HG02885 (cell line): Measurements from ENCODE around the gene TIA1.
"Not testable (repeated sequence)": the region's sequence is repeated elsewhere in the genome, so short reads cannot be mapped to it uniquely, and the experiment has no call there.

Experiments
- ATAC-seq: cut with Tn5 transposase; IDR thresholded peaks from one replicate; pipeline ENCODE4 v1.9.1; 2021; ENCODE audit warnings: mild to moderate bottlenecking; ENCODE audit not compliant: unreplicated experiment, poor library complexity

Gene TIA1

DNA sequence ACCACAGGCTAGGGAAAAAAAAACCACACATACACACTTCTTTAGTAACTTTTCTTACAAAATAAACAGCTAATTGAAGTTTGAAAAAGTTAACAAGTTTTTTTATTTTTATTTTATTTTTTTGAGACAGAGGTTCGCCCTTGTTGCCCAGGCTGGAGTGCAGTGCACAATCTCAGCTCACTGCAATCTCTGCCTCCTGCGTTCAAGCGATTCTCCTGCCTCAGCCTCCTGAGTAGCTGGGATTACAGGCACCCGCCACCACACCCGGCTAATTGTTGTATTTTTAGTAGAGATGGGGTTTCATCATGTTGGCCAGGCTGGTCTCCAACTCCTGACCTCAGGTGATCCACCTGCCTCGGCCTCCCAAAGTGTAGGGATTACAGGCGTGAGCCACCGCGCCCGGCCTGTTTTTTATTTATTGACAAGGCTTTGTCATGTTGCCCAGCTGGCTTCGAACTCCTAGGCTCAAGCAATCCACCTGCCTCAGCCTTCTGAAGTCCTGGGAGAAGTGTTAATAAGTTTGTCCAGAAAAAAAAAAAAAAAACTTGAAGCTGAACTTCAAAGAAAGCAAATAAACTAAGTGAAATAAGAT lies 78.7 kb downstream of the TIA1 start:
- not testable (repeated sequence) for ATAC-seq

GRCh38 chr2:70161069-70161534 lies 87.3 kb downstream of the TIA1 start:
- peak; percentile 56 for ATAC-seq

GRCh38 chr2:70160545-70160944 lies 87.9 kb downstream of the TIA1 start:
- no peak for ATAC-seq
